ENCODE measurements around the gene C1QTNF5.

Gene C1QTNF5

DNA sequence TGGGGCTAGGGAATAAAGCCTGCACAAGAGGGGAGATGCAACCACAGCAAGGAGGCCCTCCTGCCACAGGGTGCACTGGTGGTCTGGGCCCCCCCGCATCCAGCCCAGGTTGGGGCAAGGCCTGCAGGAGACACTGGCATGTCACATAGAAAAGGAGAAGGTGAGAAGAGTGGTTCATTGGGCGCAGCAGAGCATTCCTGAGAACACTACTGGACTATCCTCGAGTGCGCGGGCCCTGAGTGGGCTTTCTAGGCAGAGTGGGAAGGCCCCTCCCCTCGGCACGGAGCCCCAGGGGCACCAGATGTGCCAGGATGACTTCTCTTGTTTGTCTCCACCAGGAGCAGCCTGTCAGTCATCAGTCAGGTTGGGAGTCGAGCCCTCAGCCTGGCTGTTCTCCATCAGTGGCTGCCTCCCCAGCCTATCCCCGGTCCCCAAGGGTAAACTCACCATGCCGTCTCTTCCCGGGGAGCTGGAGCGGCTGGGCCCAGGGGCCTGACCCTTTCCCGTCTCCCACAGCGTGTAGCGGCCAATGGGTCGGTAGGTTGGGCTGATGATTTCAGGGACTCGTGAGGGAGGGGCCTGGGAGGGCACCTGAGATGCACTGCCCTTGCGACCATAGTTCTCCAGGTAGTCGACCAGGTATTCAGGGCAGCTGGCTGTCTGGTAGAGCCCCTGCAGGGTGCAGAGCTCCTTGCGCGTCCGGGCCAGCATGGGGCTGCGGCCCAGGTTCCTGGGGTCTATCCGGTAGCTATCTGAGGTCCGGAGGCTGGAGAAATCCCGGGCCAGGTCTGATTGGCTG lies 31.8 kb upstream of the C1QTNF5 start:
- DNase-seq: no peak

- DNase-seq: no peak
Observed at GRCh38 chr11:119371778-119372182, 31.1 kb upstream of the C1QTNF5 start.

DNA sequence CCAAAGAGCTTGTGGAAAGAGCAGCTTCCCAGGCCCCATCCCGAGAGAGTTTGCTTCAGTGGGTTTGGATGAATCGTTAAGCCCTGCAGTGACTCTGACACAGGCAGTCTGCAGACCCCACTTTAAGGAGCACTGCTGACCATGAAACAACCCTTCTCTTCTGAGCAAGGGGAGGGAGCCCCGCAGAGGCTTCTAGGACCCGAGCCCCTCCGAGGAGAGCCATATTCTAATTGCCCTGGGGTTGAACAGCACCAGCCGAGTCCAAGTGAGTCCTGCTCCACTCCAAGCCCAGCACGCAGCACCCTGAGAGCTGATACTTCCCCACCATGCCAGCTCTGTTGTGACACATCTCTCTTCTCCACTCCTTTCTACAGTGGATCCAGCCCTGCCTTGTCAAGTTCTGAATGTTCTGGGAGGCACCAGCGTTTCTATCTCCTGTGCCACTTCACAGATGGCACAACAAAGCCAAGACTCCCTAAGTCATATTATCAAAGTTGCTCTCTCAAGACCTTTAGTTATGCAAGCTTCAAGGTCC lies 30.5 kb upstream of the C1QTNF5 start:
- DNase-seq: no peak

- DNase-seq: no peak
Observed at GRCh38 chr11:119370486-119371046, 29.9 kb upstream of the C1QTNF5 start.

DNA sequence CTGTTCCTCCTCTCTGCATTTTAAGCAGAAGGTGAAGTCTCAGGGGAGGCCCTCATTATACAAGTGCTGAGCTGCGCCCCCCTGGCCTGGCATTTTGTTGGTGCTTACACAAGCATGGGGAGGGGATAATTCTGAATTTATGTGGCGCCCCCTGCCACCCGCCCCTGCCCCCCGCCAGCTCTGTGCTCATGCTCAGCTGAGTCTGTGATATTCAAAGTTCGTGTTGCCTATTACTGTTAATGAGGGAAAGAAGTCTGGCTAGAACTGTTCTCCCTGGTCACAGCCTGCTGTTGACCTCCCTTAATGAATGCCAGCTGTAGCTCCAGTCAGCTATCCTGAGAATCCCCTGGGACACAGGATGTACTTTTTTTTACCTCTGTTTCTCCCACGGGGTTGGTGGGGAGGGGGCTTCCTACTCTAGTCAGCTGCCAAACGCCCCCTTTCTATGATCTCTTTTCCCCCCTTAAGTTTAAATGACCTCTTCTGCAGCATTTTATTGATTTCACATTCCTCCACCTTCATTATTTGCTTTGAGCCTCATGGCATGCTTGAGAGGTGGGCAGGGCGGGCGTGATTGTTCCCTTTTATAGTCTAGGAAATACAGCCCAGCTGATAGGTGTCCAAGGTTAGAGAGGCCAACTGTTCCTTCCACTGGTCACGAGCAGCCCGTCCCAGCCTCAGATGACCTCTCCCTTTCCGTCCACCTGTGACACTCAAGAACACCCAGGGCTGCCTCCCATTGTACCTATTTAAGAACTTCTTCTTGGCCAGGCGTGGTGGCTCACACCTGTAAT lies 28.6 kb upstream of the C1QTNF5 start:
- no peak for DNase-seq

GRCh38 chr11:119368121-119369034 lies 27.7 kb upstream of the C1QTNF5 start:
- DNase-seq: no peak

DNA sequence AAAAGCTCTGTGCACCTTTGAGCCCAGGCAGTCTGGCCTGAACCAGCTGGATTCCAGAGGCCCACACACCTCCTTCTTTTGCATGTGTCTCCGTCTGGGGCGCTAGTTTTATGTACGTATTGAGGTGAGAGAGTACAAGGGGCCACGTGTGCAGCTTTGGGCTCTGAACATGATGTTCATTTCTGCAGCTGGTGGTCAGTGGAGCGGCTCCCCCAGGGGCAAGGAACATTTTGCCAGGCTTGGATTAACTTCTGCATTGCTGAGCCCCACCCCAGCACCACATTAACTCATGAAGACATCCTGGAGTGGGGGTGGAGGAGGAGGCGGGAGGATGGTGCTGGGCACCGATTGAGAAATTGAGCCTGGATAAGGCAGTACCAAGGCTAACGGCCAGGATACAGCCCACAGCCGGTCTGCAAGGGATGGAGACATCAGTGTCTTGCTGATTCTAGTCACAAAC lies 27.0 kb upstream of the C1QTNF5 start:
- no peak for DNase-seq

GRCh38 chr11:119366690-119367620 lies 26.3 kb upstream of the C1QTNF5 start:
- no peak for DNase-seq

GRCh38 chr11:119365071-119365591 lies 24.4 kb upstream of the C1QTNF5 start:
- no peak for DNase-seq

- no peak for DNase-seq
Observed at GRCh38 chr11:119363851-119364590, 23.3 kb upstream of the C1QTNF5 start.

DNA sequence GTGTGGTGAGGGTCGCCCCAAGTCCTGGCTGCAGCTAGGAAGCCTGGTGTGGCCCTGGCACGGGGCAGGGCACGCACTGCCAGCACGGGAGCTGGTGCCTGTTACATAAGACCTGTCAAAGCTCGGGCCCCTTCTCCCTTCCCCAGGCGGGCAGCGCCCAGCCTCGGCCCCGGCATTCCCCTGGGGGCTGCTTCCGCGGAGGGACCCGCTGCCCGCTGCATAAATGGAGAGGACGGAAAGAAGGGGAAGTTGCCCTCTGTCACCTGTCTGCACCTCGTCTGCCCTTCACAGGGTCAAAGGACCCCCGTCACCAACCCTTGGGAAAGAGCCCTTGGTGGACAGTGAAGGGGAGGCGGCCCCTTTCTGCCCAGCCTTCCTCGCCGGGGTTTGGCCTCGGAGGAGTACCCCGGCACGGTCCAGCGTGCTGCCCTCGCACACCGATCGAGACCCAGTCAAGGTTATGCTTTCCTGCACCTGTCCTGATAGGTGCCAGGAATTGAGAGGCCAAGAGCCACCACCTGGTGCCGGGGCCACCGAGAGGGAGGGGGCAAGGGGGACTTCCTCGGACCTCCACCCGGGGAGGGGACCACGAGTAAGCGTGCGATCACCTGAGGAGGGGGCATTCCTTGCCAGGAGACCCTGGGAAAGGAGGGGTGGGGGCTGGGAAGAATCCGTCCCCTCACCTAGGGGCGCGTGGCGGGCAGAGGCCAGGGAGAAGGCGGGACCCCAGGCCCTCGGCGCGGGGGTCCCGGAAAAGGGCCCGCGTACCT lies 22.6 kb upstream of the C1QTNF5 start:
- DNase-seq: no peak

GRCh38 chr11:119362741-119363080 lies 22.0 kb upstream of the C1QTNF5 start:
- no peak for DNase-seq

GRCh38 chr11:119361941-119362725 lies 21.4 kb upstream of the C1QTNF5 start:
- no peak for DNase-seq

DNA sequence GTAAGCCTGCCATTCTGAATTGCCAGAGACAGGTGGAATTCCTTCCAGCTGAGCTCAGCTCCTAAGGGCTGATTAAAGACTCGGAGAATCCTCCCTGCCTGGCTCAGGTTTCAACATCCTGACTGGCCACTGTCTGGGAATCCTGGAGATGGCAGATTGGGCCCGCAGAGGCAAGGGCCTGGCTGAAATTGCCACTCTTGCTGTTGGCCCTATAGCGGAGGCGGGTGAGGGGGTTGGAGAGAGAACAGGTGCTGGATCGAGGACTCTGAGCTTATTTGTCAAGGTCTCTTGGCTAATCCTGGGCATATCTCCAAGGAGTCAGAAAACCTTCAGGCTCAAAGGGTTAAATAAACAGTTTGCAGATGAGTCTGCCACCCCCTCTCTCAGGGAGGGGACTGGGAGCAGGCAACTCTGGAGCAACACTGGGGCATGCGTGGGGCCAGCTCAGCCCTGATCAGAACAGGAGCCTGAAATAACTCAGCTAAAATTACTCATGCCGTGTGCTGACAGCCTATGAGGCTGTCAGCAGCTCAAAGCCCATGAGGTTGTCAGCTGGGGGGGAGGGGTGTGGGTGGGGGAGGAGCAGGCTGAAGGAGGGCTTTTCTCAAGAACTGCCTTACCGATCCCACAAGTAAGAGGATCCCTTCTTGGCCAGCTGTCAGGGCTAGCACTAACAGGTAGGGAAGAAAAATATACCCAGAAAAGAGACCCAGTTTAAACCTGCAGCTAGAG lies 20.5 kb upstream of the C1QTNF5 start:
- DNase-seq: peak; percentile 60

DNA sequence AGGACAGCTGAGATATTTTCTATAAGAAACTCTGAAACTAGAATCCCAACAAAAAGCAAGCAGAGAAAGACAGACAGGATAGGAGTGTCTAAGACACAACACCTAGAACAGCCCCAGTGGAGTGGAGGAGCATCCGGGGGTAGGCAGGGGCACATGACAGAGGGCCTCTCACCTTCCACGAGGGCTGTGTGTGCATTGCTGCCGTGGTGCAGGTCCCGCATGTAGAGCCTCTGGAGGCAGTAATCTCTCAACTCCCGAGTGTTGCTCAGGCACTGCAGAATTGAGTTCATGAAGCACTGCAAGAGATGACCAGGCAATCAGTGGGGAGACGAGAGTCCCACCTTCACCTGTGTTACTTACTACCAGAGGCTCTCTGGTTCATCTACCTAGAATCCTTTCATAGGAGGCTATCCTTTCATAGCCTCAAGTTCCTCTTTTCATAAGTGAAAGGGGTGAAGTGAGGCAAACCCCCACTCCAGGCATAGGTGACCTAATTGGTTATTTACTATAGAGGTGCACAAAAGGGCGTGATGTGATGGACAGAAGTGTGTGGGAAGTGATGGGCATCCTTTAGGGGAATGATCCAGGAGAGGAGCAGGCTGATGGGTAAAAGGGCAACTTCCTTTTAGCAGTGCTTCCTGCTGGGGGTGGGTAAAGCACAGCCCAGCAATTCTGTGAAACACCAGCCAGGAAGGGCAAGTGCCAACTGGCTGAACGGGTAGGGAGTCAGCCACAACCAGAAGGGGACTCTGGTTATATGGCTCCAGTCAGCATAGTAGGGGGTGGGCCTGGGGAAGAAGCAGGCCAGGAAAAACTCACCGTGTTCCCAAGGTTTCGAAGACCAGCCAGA lies 18.9 kb upstream of the C1QTNF5 start:
- no peak for DNase-seq

DNA sequence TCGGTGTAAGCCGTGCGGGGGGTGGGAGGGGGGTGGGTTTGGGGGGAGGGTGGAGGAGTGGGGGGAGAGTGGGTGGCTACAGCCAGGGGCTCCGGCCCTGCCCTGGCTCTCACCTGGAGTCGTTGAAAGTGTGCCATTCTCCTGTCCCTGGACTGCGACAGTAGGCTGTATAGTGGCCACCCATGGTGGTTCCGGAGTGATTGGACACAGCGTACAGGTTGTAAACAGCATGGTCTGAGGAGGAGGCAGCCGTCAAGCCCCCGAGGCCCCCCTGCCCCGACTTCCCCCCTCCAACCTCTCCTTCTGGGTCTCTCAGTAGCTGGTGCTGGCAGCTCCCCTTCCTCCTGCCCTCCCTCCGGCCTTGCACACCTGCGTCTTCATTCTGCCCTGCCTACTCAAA lies 16.4 kb upstream of the C1QTNF5 start:
- no peak for DNase-seq

Data from OCI-M1 (cell line).